Astrocyte (in vitro differentiated cells and primary cell): Measurements from ENCODE around the gene HMG20B. TPM values are rescaled to one million over a fixed set of nuclear protein-coding genes. Genes with fewer than 3 reads are reported as not detected.
A peak's percentile ranks its signal among the peaks of the same experiment; 100 is the strongest.

ENCODE experiments used
- DNase-seq: peaks from one replicate; pipeline ENCODE4 v3.0.0-alpha.2; 2010; ENCODE audit warnings: low read depth
- FAIRE-seq: peaks from 2 replicates; lab custom pipeline; 2011; peaks lifted over from hg19 to GRCh38; lab: Jason Lieb, UNC
- H2AFZ ChIP-seq: 2 replicates; pipeline ENCODE4 v1.6.0; 2012; ENCODE audit warnings: low read depth, low read length, inconsistent platforms
- H3K27ac ChIP-seq: 2 replicates; pipeline ENCODE4 v1.5.1; 2011; ENCODE audit warnings: low read depth, low read length, inconsistent platforms
- H3K27me3 ChIP-seq: 2 replicates; pipeline ENCODE4 v1.6.0; 2011; ENCODE audit warnings: low read length, inconsistent platforms; ENCODE audit not compliant: insufficient read depth
- H3K36me3 ChIP-seq: 2 replicates; pipeline ENCODE4 v1.5.1; 2011; ENCODE audit warnings: low read length, inconsistent platforms; ENCODE audit not compliant: insufficient read depth
- H3K4me1 ChIP-seq: 2 replicates; pipeline ENCODE4 v1.5.1; 2011; ENCODE audit warnings: low read length, inconsistent platforms; ENCODE audit not compliant: insufficient read depth
- H3K4me2 ChIP-seq: 2 replicates; pipeline ENCODE4 v1.6.0; 2012; ENCODE audit warnings: low read length, inconsistent platforms
- H3K4me3 ChIP-seq: 2 replicates; pipeline ENCODE4 v1.5.1; 2011; ENCODE audit warnings: low read depth, mild to moderate bottlenecking, low read length, inconsistent platforms; ENCODE audit not compliant: insufficient read depth
- H3K79me2 ChIP-seq: 2 replicates; pipeline ENCODE4 v1.6.0; 2012; ENCODE audit warnings: mild to moderate bottlenecking, low read length, inconsistent platforms; ENCODE audit not compliant: insufficient read depth
- H3K9ac ChIP-seq: 2 replicates; pipeline ENCODE4 v1.6.0; 2012; ENCODE audit warnings: mild to moderate bottlenecking, low read length, inconsistent platforms
- H3K9me3 ChIP-seq: 2 replicates; pipeline ENCODE4 v1.5.1; 2012; ENCODE audit warnings: low read depth, mild to moderate bottlenecking, low read length, inconsistent platforms; ENCODE audit not compliant: insufficient read depth
- H4K20me1 ChIP-seq: 2 replicates; pipeline ENCODE4 v1.6.0; 2012; ENCODE audit warnings: low read length, inconsistent platforms; ENCODE audit not compliant: insufficient read depth
- H3K27ac Mint-ChIP-seq: one replicate; pipeline ENCODE4 v1.8.0; 2021; ENCODE audit warnings: mild to moderate bottlenecking, mixed read lengths; ENCODE audit not compliant: unreplicated experiment
- H3K27me3 Mint-ChIP-seq: one replicate; pipeline ENCODE4 v1.8.0; 2021; ENCODE audit warnings: low read depth, mixed read lengths; ENCODE audit not compliant: unreplicated experiment
- H3K36me3 Mint-ChIP-seq: one replicate; pipeline ENCODE4 v1.8.0; 2021; ENCODE audit warnings: low read depth, mixed read lengths; ENCODE audit not compliant: unreplicated experiment
- H3K4me1 Mint-ChIP-seq: one replicate; pipeline ENCODE4 v1.8.0; 2021; ENCODE audit warnings: low read depth, mixed read lengths; ENCODE audit not compliant: unreplicated experiment
- H3K4me3 Mint-ChIP-seq: one replicate; pipeline ENCODE4 v1.8.0; 2021; ENCODE audit warnings: mild to moderate bottlenecking, moderate library complexity, mixed read lengths; ENCODE audit not compliant: unreplicated experiment
- H3K9me3 Mint-ChIP-seq: one replicate; pipeline ENCODE4 v1.8.0; 2021; ENCODE audit warnings: mild to moderate bottlenecking, mixed read lengths; ENCODE audit not compliant: unreplicated experiment
- CTCF ChIP-seq: IDR thresholded peaks from 2 replicates; pipeline ENCODE4 v1.5.1; 2011; ENCODE audit warnings: low read depth, mild to moderate bottlenecking, inconsistent platforms, low read length, moderate library complexity; ENCODE audit not compliant: insufficient read depth
- EZH2 ChIP-seq: IDR thresholded peaks from 2 replicates; pipeline ENCODE4 v1.6.1; 2012; ENCODE audit warnings: mild to moderate bottlenecking, low read length, inconsistent platforms; ENCODE audit not compliant: insufficient read depth
- total RNA-seq: library from RNA; stranded (reverse); gene quantifications from 2 replicates; pipeline ENCODE4 v1.2.1, GENCODE V29; 2021

Gene HMG20B
- total RNA-seq, 1 donor from 2014 or later = 55.9 TPM

- H3K27me3 Mint-ChIP-seq = no peaks in the 10 kb centered on the region
- peaks cover 4% of the 10 kb centered on the region for H3K36me3 ChIP-seq
- no peak overlapping the region for H3K27ac ChIP-seq
- peak overlapping the region; percentile 75 for H3K27ac Mint-ChIP-seq
- H2AFZ ChIP-seq = no peak overlapping the region
- TF ChIP-seq CTCF (no peak), EZH2 (no peak)
- H3K4me3 Mint-ChIP-seq = no peak overlapping the region
- no peaks in the 10 kb centered on the region for H3K4me1 Mint-ChIP-seq
- no peaks in the 10 kb centered on the region for H3K9me3 Mint-ChIP-seq
- no peaks in the 10 kb centered on the region for H3K27me3 ChIP-seq
- H3K9me3 ChIP-seq = no peaks in the 10 kb centered on the region
- H3K79me2 ChIP-seq = peaks cover 5% of the 10 kb centered on the region
- H3K4me1 ChIP-seq = no peaks in the 10 kb centered on the region
- H3K4me3 ChIP-seq = no peak overlapping the region
- H3K4me2 ChIP-seq = no peak overlapping the region
- H3K36me3 Mint-ChIP-seq = peaks cover 10% of the 10 kb centered on the region
- peaks cover 60% of the 10 kb centered on the region for H4K20me1 ChIP-seq
- H3K9ac ChIP-seq = no peak overlapping the region
- DNase-seq (no peak), FAIRE-seq (no peak)
Observed at GRCh38 chr19:3539756-3540118, 33.0 kb upstream of the HMG20B start.

- FAIRE-seq = no peak
Observed at GRCh38 chr19:3543150-3544057, 29.3 kb upstream of the HMG20B start.

More at GRCh38 chr19:3543150-3544057, 29.3 kb upstream of the HMG20B start:
- no peak overlapping the region for H3K27ac Mint-ChIP-seq
- Histone ChIP-seq H3K4me2 (no peak overlapping the region), H3K27me3 (no peaks in the 10 kb centered on the region), H3K27ac (no peak overlapping the region), H2AFZ (no peak overlapping the region), H3K9ac (no peak overlapping the region), H3K79me2 (peaks cover 5% of the 10 kb centered on the region), H3K36me3 (peaks cover 3% of the 10 kb centered on the region), H3K9me3 (no peaks in the 10 kb centered on the region), H4K20me1 (peaks cover 60% of the 10 kb centered on the region), H3K4me3 (no peak overlapping the region), H3K4me1 (no peaks in the 10 kb centered on the region)
- no peak for DNase-seq
- no peak overlapping the region for H3K4me3 Mint-ChIP-seq
- H3K36me3 Mint-ChIP-seq = peaks cover 5% of the 10 kb centered on the region
- no peaks in the 10 kb centered on the region for H3K27me3 Mint-ChIP-seq
- no peaks in the 10 kb centered on the region for H3K4me1 Mint-ChIP-seq
- no peaks in the 10 kb centered on the region for H3K9me3 Mint-ChIP-seq
- TF ChIP-seq CTCF (no peak), EZH2 (no peak)
